Jurkat, Clone E6-1 (cell line): ENCODE results near the gene CSMD2.

Experiments used
- DNase-seq: peaks from one replicate; pipeline ENCODE4 v3.0.0-alpha.2; 2011; ENCODE audit warnings: low read depth, low spot score
- H3K4me3 ChIP-seq: 2 replicates; pipeline ENCODE4 v1.5.1; 2011; ENCODE audit warnings: mild to moderate bottlenecking, low read length, control low read depth, moderate library complexity

The CSMD2 gene

GRCh38 chr1:33482412-33482811, 682.6 kb downstream of the CSMD2 start:
- H3K4me3 ChIP-seq = no peak overlapping the region
- DNase-seq = no peak

- no peak for DNase-seq
- no peak overlapping the region for H3K4me3 ChIP-seq
Measured at GRCh38 chr1:33477451-33477850, 687.6 kb downstream of the CSMD2 start.

- no peak for DNase-seq
- H3K4me3 ChIP-seq = no peak overlapping the region
Measured at GRCh38 chr1:33473900-33474299, 691.1 kb downstream of the CSMD2 start.

GRCh38 chr1:33472269-33472980, 692.6 kb downstream of the CSMD2 start, which contains the start of gene ZSCAN20:
Gene ZSCAN20 (plus strand): TSS chr1:33472645. CDS start chr1:33479289, 6,644 bp downstream.
- peak; percentile 95 for DNase-seq
- peak within 1 kb of the TSS; percentile 68 for H3K4me3 ChIP-seq

GRCh38 chr1:33471416-33471815, 693.6 kb downstream of the CSMD2 start:
- H3K4me3 ChIP-seq = no peak overlapping the region
- no peak for DNase-seq

- peak; percentile 71 for DNase-seq
- H3K4me3 ChIP-seq = no peak overlapping the region
Measured at GRCh38 chr1:33470495-33471012, 694.5 kb downstream of the CSMD2 start.

- H3K4me3 ChIP-seq = no peak overlapping the region
Measured at GRCh38 chr1:33469691-33470090, 695.3 kb downstream of the CSMD2 start.

GRCh38 chr1:33468967-33469366, 696.1 kb downstream of the CSMD2 start:
- DNase-seq = no peak
- H3K4me3 ChIP-seq = no peak overlapping the region

More at GRCh38 chr1:33469691-33470090, 695.3 kb downstream of the CSMD2 start:
- DNase-seq = peak; percentile 57

- DNase-seq = no peak
- H3K4me3 ChIP-seq = no peak overlapping the region
Measured at GRCh38 chr1:33468531-33468930, 696.5 kb downstream of the CSMD2 start.

GRCh38 chr1:33468011-33468410, 697.0 kb downstream of the CSMD2 start:
- DNase-seq = no peak
- no peak overlapping the region for H3K4me3 ChIP-seq

GRCh38 chr1:33466159-33466558, 698.9 kb downstream of the CSMD2 start:
- no peak overlapping the region for H3K4me3 ChIP-seq
- DNase-seq = no peak

- DNase-seq = no peak
Measured at GRCh38 chr1:33465316-33465715, 699.7 kb downstream of the CSMD2 start.

GRCh38 chr1:33464552-33464951, 700.5 kb downstream of the CSMD2 start:
- DNase-seq = no peak

More at GRCh38 chr1:33465316-33465715, 699.7 kb downstream of the CSMD2 start:
- H3K4me3 ChIP-seq = no peak overlapping the region

More at GRCh38 chr1:33464552-33464951, 700.5 kb downstream of the CSMD2 start:
- H3K4me3 ChIP-seq = no peak overlapping the region
